HepG2 (cell line): ENCODE results near the gene TMEM258. TPM values are rescaled to one million over a fixed set of nuclear protein-coding genes. Genes with fewer than 3 reads are reported as not detected.

Source experiments
- AKAP8 ChIP-seq: sonication (generic); formaldehyde crosslinking; IDR thresholded peaks from 2 replicates; pipeline ENCODE4 v1.5.1; 2020; ENCODE audit warnings: mild to moderate bottlenecking, missing genetic modification reagents
- HOXA3 ChIP-seq: sonication (generic); formaldehyde crosslinking; IDR thresholded peaks from 2 replicates; pipeline ENCODE4 v1.5.0; 2020; ENCODE audit warnings: missing genetic modification reagents
- KDM2A ChIP-seq: sonication (generic); formaldehyde crosslinking; IDR thresholded peaks from 2 replicates; pipeline ENCODE4 v1.4.0; 2020; ENCODE audit warnings: low read depth, missing genetic modification reagents, borderline replicate concordance
- PHF21A ChIP-seq: sonication (generic); formaldehyde crosslinking; IDR thresholded peaks from 2 replicates; pipeline ENCODE4 v1.5.0; 2020; ENCODE audit warnings: mild to moderate bottlenecking, missing genetic modification reagents
- SKI ChIP-seq: fragments of 450-650 bp; IDR thresholded peaks from one replicate; pipeline ENCODE4 v1.6.1; 2018; ENCODE audit warnings: mild to moderate bottlenecking; ENCODE audit not compliant: partially characterized antibody
- SMAD1 ChIP-seq: sonication (generic); formaldehyde crosslinking; IDR thresholded peaks from 2 replicates; pipeline ENCODE4 v1.4.0; 2020; ENCODE audit warnings: missing genetic modification reagents, low read depth, mild to moderate bottlenecking, borderline replicate concordance
- SMC3 ChIP-seq: IDR thresholded peaks from 2 replicates; pipeline ENCODE4 v1.6.1; 2011; ENCODE audit warnings: low read length, improper control_type of control experiment
- ZNF180 ChIP-seq: sonication (generic); formaldehyde crosslinking; IDR thresholded peaks from 2 replicates; pipeline ENCODE4 v1.4.0; 2020; ENCODE audit warnings: low read depth, missing genetic modification reagents, borderline replicate concordance
- ZNF230 ChIP-seq: sonication (generic); formaldehyde crosslinking; IDR thresholded peaks from 2 replicates; pipeline ENCODE4 v1.4.0; 2020; ENCODE audit warnings: mild to moderate bottlenecking, missing genetic modification reagents
- ZNF235 ChIP-seq: sonication (generic); formaldehyde crosslinking; IDR thresholded peaks from 2 replicates; pipeline ENCODE4 v1.8.1; 2023; ENCODE audit warnings: mild to moderate bottlenecking, missing genetic modification reagents, borderline replicate concordance
- ZNF432 ChIP-seq: sonication (generic); formaldehyde crosslinking; IDR thresholded peaks from 2 replicates; pipeline ENCODE4 v1.5.0; 2020; ENCODE audit warnings: missing genetic modification reagents, mild to moderate bottlenecking, borderline replicate concordance
- polyA plus RNA-seq, 8 experiments: library from polyadenylated mRNA; depleted of rRNA in 3 of 8; stranded (reverse) in 7 of 8; unstranded in 1 of 8; fragments of >200 nt; fragmentation: Illumina TruSeq in 4 of 8; extraction: Trizol in 4 of 8; gene quantifications; 2 replicates each; pipeline versions ENCODE4 v1.2.1 to v1.2.3, GENCODE V29; 2011 to 2016; ENCODE audit warnings: low read depth in 4 of 8, missing spikeins in 1 of 8, mixed read lengths in 1 of 8; ENCODE audit not compliant: insufficient read depth in 1 of 8
- total RNA-seq, 5 experiments: library from RNA; depleted of rRNA; stranded (reverse); fragments of >200 nt; fragmentation: Illumina TruSeq; extraction: Trizol; gene quantifications; 2 replicates each; pipeline ENCODE4 v1.2.3, GENCODE V29; 2016; ENCODE audit warnings: low read depth in 1 of 5
- TF ChIP-seq, protein P1 (sequence below): sonication (generic); formaldehyde crosslinking; IDR thresholded peaks from 2 replicates; pipeline ENCODE4 v1.5.1; 2020; ENCODE audit warnings: missing genetic modification reagents, mild to moderate bottlenecking, borderline replicate concordance
- TF ChIP-seq, protein P2 (sequence below): sonication (generic); formaldehyde crosslinking; IDR thresholded peaks from 2 replicates; pipeline ENCODE4 v1.4.0; 2020; ENCODE audit warnings: mild to moderate bottlenecking, missing genetic modification reagents

The TMEM258 gene
- total and polyA plus RNA-seq, 2 of the 13 experiments (the other 11 are each of a cell fraction or from before 2014, with no cell fraction given), result 175 to 424 TPM

DNA sequence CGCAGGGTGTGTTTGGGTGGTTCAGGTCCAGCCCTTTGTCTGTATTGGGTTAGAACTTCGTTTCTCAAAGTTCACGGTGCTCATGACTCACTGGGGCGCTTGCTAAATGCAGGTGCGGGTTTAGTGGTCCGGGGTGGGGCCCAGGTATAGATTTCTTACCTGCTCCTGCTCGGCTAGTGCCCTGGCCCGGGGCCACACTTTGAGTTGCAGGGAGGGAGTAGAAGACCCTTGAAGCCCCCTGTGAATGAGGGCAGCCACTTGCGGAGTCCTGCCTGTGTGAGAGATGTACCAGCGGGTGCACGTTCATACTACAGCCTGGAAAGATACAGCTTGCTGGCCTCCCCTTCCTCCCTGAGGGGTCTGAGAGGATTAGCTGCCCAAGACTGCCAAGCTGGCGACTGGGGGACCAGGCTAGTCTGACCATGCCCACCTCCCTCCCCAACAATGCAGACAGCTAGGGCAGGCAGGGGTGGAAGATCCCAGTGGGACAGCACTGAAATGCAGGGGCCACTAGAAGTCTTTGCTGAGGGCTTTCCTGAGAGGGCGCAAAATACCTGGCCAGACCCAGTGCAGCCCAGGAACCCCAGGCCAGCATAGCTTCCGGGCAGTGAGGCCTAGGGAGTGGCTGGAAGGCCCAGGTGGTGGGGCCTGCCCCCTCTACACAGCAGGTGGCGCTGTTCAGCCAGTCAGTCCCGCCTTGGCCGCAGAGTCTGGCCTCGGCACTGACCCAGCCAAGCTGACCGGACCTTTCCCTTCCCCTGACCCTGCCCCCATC, 45.0 kb downstream of the TMEM258 start (continued):
- TF ChIP-seq ZNF230 (CRISPR knock-in tag), result peak; percentile 71; the same call in 1 of the 2 replicates
- peak; percentile 87 for TF ChIP-seq KDM2A
- no peak for TF ChIP-seq SMAD1 (CRISPR knock-in tag)
- peak; percentile 70; the same call in 1 of the 2 replicates for TF ChIP-seq PHF21A (CRISPR knock-in tag)
- TF ChIP-seq, protein P1, sequence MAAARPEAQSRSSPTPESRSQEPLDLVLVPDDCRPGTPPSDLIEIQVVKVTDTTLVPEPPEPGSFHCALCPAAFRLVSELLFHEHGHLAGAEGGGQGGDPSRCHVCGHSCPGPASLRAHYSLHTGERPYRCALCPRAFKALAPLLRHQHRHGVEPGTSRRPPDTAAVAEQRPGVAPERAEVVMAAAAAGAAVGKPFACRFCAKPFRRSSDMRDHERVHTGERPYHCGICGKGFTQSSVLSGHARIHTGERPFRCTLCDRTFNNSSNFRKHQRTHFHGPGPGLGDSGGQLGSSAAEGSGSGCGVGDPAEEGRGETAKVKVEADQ, result 0 out of 2 replicates have a peak, but pooled peaks have one; percentile 61
- TF ChIP-seq SMC3, result peak; percentile 61; the same call in 1 of the 2 replicates
- TF ChIP-seq HOXA3, result peak; percentile 28; the same call in 1 of the 2 replicates
- TF ChIP-seq, protein P2, sequence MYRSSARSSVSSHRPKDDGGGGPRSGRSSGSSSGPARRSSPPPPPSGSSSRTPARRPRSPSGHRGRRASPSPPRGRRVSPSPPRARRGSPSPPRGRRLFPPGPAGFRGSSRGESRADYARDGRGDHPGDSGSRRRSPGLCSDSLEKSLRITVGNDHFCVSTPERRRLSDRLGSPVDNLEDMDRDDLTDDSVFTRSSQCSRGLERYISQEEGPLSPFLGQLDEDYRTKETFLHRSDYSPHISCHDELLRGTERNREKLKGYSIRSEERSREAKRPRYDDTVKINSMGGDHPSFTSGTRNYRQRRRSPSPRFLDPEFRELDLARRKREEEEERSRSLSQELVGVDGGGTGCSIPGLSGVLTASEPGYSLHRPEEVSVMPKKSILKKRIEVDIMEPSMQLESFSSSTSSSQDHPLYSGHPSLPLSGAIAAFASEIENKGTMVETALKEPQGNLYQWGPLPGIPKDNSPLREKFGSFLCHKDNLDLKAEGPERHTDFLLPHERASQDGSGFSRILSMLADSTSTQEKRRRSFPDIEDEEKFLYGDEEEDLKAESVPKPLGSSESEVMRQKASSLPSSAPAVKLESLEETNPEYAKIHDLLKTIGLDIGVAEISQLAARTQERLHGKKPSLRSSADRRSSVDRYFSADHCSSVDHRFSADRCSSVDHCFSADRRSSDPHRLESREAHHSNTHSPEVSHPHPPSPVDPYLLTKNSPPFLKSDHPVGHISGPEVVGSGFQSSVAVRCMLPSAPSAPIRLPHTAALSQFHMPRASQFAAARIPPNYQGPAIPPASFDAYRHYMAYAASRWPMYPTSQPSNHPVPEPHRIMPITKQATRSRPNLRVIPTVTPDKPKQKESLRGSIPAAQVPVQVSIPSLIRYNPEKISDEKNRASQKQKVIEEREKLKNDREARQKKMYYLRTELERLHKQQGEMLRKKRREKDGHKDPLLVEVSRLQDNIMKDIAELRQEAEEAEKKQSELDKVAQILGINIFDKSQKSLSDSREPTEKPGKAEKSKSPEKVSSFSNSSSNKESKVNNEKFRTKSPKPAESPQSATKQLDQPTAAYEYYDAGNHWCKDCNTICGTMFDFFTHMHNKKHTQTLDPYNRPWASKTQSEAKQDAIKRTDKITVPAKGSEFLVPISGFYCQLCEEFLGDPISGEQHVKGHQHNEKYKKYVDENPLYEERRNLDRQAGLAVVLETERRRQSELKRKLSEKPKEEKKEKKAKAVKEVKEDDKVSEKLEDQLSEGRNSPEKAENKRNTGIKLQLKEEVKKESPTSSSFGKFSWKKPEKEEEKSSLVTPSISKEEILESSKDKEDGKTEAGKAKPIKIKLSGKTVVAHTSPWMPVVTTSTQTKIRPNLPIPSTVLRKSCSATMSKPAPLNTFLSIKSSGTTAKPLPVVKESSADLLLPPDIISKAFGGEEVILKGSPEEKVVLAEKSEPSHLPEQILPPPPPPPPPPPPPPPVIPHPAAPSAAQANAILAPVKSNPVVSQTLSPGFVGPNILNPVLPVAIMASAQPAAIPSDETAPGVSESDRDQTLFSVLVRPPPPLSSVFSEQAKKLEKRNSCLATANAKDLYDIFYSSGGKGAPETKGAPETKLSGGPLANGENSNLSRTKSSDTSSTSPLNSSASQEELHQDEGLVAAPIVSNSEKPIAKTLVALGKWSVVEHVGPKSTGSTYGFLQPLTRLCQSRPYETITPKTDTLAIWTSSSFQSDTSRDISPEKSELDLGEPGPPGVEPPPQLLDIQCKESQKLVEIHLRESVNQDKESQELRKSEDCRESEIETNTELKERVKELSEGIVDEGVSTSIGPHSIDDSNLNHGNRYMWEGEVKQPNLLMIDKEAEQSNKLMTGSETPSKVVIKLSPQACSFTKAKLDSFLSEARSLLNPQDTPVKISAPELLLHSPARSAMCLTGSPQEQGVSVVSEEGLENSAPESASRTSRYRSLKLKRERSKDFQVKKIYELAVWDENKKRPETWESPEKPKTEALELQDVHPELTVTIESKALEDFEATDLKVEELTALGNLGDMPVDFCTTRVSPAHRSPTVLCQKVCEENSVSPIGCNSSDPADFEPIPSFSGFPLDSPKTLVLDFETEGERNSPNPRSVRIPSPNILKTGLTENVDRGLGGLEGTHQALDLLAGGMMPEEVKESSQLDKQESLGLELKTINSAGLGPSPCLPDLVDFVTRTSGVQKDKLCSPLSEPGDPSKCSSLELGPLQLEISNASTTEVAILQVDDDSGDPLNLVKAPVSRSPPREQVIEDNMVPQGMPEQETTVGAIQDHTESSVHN, result peak; percentile 79
- TF ChIP-seq ZNF235 (CRISPR knock-in tag), result 0 out of 2 replicates have a peak, but pooled peaks have one; percentile 12
- TF ChIP-seq ZNF180 (CRISPR knock-in tag), result no peak
- TF ChIP-seq ZNF432, result no peak
- no peak; the same call in 1 of the 2 replicates for TF ChIP-seq AKAP8 (CRISPR knock-in tag)
- peak; percentile 41 for TF ChIP-seq SKI
